Measurements from ENCODE around the gene KCND3. TPM values are rescaled to one million over a fixed set of nuclear protein-coding genes. Genes with fewer than 3 reads are reported as not detected.

The KCND3 gene
- total and polyA plus RNA-seq, 2 of the 4 experiments (the other 2 are of a cell fraction) = under 0.01 to 0.03 TPM

DNA sequence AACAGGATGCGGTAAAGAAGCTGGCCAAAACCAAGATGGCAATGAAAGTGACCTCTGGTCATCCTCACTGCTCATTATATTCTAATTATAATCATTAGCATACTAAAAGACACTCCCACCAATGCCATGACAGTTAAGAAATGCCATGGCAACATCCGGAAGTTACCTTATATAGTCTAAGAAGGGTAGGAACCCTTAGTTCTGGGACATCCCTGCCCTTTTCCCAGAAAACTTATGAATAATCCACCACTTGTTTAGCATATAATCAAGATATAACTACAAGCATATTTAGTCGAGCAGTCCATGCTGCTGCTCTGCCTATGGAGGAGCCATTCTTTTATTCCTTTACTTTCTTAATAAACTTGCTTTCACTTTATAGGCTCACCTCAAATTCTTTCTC lies 154.0 kb downstream of the KCND3 start:
- TF ChIP-seq, protein P1, sequence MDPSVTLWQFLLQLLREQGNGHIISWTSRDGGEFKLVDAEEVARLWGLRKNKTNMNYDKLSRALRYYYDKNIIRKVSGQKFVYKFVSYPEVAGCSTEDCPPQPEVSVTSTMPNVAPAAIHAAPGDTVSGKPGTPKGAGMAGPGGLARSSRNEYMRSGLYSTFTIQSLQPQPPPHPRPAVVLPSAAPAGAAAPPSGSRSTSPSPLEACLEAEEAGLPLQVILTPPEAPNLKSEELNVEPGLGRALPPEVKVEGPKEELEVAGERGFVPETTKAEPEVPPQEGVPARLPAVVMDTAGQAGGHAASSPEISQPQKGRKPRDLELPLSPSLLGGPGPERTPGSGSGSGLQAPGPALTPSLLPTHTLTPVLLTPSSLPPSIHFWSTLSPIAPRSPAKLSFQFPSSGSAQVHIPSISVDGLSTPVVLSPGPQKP (IDR thresholded peaks at IDR 0.05; ENCODE audit: borderline replicate concordance, low read depth, low read length) = no peak
- no peak for TF ChIP-seq MXI1 (IDR thresholded peaks at IDR 0.05; ENCODE audit: borderline replicate concordance, low read depth, low read length)
- TF ChIP-seq MAFK (IDR thresholded peaks at IDR 0.05; ENCODE audit: low read depth, low read length) = no peak
- no peak for TF ChIP-seq POLR2A (IDR thresholded peaks at IDR 0.05; ENCODE audit: low read depth, low read length)
- no peak overlapping the region for H3K27ac ChIP-seq (ENCODE audit: insufficient read depth, low read length)
- no peaks in the 10 kb centered on the region for H3K4me1 ChIP-seq (ENCODE audit: control insufficient read depth, insufficient read depth, low read length)
- in situ Hi-C loops (cut with MboI; ENCODE audit: low sequenced_read_pairs) = no loop called here
- no peak overlapping the region for H2BK15ac ChIP-seq (ENCODE audit: low read depth, low read length)
- H3K23ac ChIP-seq (ENCODE audit: low read depth, low read length) = no peak overlapping the region
- no TSS peak for BruUV-seq (replicated peaks)
- no peak overlapping the region for H3K4ac ChIP-seq (ENCODE audit: low read depth, low read length)
- no peak overlapping the region for H2AFZ ChIP-seq (replicated peaks; ENCODE audit: low read length, poor library complexity)
- DNase-seq (no peak), ATAC-seq (ENCODE audit: low read depth) (no peak)
- H3K9me3 ChIP-seq (ENCODE audit: control insufficient read depth, insufficient read depth, low read length) = no peaks in the 10 kb centered on the region
- H2AK5ac ChIP-seq (ENCODE audit: low read depth, low read length) = no peak overlapping the region
- 20% methylated on average over 1 of the region's 3 CpGs; no CpG with 5 or more reads in 1 of the 2 experiments for WGBS, 2 experiments (ENCODE audit: extremely low coverage in 2 of 2, insufficient read length in 1 of 2)
- dilution Hi-C loops (cut with HindIII; ENCODE audit: low sequenced_read_pairs, unreplicated experiment) = no loop called here
- H3K56ac ChIP-seq (ENCODE audit: extremely low read depth, insufficient read depth, low read length) = no peak overlapping the region
- no peak overlapping the region for H3K4me3 ChIP-seq (ENCODE audit: insufficient read depth, low read depth, low read length)
- H4K91ac ChIP-seq (ENCODE audit: insufficient read depth, low read depth, low read length) = no peak overlapping the region
- H2BK120ac ChIP-seq (ENCODE audit: low read depth, low read length) = no peak overlapping the region
- intact Hi-C loops (cut with micrococcal nuclease) = no loop called here
- no peak overlapping the region for H2BK5ac ChIP-seq (ENCODE audit: low read depth, low read length, poor library complexity, severe bottlenecking)
- H2AK9ac ChIP-seq (replicated peaks; ENCODE audit: low read depth, low read length, poor library complexity) = no peak overlapping the region
- H3K36me3 ChIP-seq (ENCODE audit: control insufficient read depth, insufficient read depth, low read length) = no peaks in the 10 kb centered on the region
- POLR2A ChIA-PET (ENCODE audit: unreplicated experiment) = no interaction called here
- H3K9ac ChIP-seq (ENCODE audit: low read depth, low read length) = no peak overlapping the region
- H3K9me1 ChIP-seq (ENCODE audit: insufficient read depth, low read length) = no peaks in the 10 kb centered on the region
- no peak overlapping the region for H2BK20ac ChIP-seq (ENCODE audit: low read depth, low read length)
- H4K5ac ChIP-seq (ENCODE audit: low read depth, low read length) = no peak overlapping the region
- CTCF ChIA-PET = no interaction called here
- H3K18ac ChIP-seq (ENCODE audit: low read depth, low read length) = no peak overlapping the region
- H4K8ac ChIP-seq (ENCODE audit: low read depth in 2 of 2, low read length in 2 of 2) = no peak overlapping the region
- H3K14ac ChIP-seq (replicated peaks; ENCODE audit: low read depth, low read length) = no peak overlapping the region
- no peaks in the 10 kb centered on the region; the same call in 1 of the 2 replicates for H3K27me3 ChIP-seq (ENCODE audit: control insufficient read depth, insufficient read depth, low read length)
- no peaks in the 10 kb centered on the region for H4K20me1 ChIP-seq (ENCODE audit: insufficient read depth, low read length)
- H3K79me1 ChIP-seq (ENCODE audit: low read depth in 1 of 2, low read length in 2 of 2) = no peaks in the 10 kb centered on the region
- H3K4me2 ChIP-seq (ENCODE audit: low read depth, low read length) = no peak overlapping the region

All from IMR-90 (cell line).